MM.1S (cell line): ENCODE measurements around the gene KDM4B.

Experiments used
- CTCF ChIP-seq: fragments of 300-600 bp; sonication (generic); IDR thresholded peaks from 2 replicates; pipeline ENCODE4 v1.5.1; 2016; ENCODE audit warnings: antibody characterized with exemption, low read length, mixed read lengths
- EZH2 ChIP-seq: fragments of 300-600 bp; sonication (generic); optimal IDR thresholded peaks from 2 replicates; pipeline ENCODE3; 2017; ENCODE audit warnings: low read depth, mild to moderate bottlenecking, antibody characterized with exemption, low read length, mixed read lengths
- EZH2phosphoT487 ChIP-seq: fragments of 300-600 bp; sonication (generic); IDR thresholded peaks from 2 replicates; pipeline ENCODE4 v1.6.1; 2018; ENCODE audit warnings: antibody characterized with exemption, low read length

- TF ChIP-seq CTCF = no peak
- TF ChIP-seq EZH2 = no peak
- TF ChIP-seq EZH2phosphoT487 = no peak
Measured at GRCh38 chr19:5109560-5109959, 140.6 kb downstream of the KDM4B start.
